GM19025 (cell line): ENCODE results near the gene CYBA.
A peak's percentile ranks its signal among the peaks of the same experiment; 100 is the strongest.

Experiments used
- ATAC-seq: cut with Tn5 transposase; IDR thresholded peaks from one replicate; pipeline ENCODE4 v1.9.1; 2021; ENCODE audit warnings: mild to moderate bottlenecking, low read depth, moderate library complexity; ENCODE audit not compliant: unreplicated experiment

CYBA gene

DNA sequence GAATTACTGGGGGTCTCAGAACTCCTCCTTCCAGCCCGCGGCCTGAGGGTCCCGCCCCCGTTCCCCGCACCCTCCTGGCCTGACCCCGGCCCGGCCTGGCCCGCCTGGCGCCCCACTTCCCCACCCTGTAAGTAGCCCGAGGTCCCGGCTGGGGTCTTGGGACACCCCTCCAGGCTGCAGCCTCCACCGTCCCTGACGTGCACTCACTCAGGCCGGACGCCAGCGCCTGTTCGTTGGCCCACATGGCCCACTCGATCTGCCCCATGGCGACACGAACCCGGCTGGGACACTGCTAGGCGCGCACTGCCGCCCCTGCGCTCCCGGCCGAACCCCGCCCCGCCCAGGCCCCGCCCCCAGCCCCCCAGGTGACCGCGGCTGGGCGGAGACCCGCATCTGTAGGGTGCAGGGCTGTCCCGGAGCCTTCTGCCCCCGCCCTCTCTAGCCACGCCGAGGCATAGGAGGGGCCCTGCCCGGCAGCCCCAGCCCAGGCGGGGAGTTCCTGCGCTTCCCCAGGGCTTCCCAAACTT lies at the start of gene CYBA:
Gene CYBA (minus strand): TSS at position 305 of the 527 bp plus-strand sequence. CDS start 40 bp downstream, at position 265.
- peak; percentile 78 for ATAC-seq

DNA sequence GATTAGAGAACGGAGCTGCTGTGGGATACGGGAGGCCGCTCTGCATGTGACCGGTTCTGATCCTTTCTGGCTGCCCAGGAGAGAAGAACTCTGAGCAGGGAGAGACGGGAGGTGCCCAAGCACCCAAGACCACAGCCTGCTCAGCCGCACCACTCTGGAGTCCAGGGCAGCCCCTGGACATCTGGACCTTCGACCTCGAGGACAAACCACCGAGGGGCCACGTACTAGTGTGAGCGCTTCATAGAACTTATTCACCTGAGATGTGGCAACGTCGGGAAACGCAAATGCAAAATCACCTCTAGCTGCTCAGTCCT lies 49.4 kb upstream of the CYBA start:
- ATAC-seq = no peak

GRCh38 chr16:88699180-88699579 lies 48.3 kb upstream of the CYBA start:
- no peak for ATAC-seq

DNA sequence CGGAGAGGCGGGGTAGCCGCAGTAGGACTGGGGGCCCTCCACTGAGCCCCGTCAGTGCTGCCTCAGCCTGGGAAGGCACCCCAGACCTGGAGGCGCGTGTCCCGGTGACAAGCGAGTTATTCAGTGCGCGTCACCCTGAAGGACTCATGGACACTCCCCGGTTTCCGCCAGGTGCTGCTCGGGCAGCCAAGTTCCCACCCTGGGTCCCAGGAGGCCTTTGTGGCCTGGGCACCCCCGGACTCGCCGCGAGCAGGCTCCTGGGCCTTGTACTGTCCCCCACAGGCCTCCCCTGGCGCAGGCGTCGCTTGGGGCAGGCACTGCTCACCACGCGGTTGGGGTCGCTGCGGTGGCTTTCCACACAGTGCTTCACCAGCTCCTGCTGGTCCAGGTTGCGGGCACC lies 47.8 kb upstream of the CYBA start:
- no peak for ATAC-seq

DNA sequence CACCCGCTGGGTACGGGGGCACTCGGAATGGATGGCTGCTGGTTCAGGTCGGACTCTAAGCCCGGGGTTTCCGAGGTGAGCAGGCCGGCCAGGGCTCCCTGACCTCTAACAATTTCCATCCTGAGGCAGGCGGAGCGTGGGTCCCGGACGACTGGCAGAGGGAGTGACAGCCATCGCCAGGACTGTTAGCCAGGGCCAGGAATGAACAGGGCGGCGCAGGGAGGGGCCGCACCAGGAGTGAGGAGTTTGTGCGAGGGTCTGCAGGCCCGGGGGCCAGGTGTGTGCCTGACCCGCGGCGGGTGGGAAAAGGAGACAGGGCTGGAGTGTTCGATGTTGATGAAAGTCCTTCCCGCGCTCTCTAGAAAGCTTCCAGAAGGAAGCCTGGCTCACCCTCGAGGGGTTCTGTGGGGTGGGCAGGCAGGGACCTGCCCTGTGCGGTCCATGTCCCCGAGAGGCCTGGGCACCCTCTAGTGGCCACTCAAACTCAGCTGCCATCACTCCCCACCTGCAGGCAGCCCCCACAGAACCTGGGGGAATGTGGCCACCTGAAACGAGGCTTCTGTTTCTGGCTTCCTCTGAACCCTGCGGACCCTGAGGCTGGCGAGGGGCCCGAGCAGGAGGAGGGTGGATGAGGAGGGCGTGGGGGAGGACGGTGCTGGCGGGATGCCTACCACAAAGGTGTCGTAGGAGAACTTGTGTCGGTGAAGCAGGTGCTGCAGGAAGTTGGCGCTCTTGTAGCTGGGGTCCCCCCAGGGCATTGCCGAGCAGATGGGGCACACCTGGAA lies 47.2 kb upstream of the CYBA start:
- no peak for ATAC-seq

DNA sequence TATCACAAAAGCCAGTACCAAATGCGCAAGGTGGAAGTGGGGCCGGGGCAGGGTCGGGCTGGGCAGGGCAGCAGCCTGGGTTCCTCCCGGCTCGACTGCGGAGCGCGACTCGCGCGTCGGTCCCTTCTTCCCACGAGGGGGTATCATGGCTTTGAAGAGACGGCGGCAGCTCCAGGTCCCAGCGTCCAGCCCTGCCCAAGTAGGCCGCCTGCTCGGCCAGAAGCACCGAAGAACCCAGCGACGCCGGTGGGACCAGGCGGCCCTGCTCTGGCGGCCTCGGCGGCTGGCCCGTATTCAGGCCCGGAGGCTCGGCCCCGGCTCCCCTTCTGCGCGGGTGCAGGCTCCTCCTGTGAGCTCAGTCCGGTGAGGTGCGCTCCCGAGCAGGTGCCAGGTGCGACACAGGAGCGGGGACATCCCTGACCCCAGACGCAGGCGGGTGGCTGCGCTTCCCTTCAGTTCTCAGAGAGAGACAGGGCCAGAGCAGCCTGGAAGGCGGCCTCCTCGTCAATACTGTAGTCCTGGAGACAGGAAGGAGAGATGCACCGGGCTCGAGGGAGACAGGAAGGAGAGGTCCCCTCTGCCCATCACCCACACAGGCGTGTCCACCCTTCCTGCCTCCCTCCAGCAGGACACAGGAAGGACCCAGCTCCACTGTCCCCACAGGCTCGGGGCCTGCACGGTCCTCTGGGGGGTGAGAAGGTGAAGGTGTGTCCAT lies 46.4 kb upstream of the CYBA start:
- ATAC-seq = no peak

DNA sequence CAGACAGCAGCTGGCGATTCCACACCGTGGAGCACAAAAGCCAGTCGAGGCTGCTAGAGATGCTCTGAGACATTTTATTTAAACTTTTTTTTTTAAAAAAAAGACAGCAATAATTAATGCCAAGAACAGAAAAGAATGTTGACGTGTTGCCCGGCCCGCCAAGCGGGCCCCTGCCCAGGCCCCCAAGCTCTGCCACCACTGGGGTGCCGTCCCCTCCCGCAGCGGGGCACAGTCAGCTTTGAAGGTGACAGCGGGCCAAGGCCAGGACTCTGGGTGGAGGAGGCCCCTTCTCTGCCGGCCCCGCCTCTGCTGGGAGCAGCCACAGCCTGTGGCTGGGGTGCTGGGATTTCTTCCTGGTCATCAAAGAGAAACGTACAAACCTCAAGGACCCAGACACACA lies 45.6 kb upstream of the CYBA start:
- no peak for ATAC-seq

- no peak for ATAC-seq
Observed at GRCh38 chr16:88695753-88696152, 44.9 kb upstream of the CYBA start.

- ATAC-seq = no peak
Observed at GRCh38 chr16:88695218-88695617, 44.4 kb upstream of the CYBA start.

- no peak for ATAC-seq
Observed at GRCh38 chr16:88694221-88695087, 43.6 kb upstream of the CYBA start.

DNA sequence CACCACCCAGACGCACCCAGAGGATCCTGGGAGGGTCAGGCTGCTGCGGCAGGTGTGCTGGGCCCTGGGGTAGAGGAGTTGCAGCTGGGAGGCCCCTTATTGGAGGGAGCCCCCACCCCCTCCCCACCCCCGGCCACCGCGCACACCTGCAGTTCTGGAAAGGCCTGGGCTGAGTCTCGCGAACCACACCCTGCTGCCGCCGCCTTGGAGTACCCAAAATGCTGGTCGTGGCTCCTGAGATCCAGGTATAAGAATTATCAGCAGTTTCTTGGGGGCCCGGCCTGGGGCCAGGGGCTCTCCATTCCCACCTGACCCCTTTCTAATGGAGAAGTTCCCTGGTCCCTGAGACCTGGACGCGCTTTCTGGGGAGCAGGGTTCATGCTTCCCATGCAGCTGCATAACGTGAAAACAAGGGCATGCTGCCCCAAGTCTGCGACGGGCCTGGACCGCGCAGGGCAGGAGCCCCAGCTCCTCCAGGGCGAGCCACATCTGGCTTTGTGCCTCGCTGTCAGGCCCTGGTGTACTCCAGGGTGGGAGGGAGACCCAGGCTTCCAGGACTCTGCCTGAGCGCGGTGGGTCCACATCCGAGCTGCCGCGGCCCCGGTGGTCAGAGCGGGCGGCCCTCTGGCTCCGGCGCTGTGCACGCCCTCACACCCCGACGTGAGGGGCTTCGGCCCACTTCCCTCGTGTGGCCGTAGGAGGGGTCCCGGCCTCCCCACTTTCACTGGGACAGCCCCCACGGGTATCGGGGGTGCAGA lies 42.7 kb upstream of the CYBA start:
- ATAC-seq = no peak

DNA sequence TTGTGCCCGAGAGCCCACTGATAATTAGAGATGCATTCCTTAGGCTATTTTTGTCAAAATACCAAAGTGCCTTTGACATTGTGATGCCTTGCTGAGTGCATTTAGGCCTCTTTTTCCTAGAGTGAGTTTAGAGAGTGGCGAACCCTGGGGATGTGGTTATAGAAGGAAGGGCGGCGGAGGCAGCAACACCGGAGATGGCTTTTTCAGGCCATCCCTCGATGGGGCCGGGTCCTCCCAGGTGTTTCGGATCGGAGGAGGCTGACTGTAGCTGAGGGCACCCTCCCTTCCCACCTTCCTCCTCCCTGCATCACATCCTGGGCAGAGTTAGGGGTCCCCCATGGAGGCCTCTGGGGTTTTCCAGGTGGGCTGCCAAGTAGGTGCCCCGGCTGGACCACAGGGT lies 42.0 kb upstream of the CYBA start:
- ATAC-seq = no peak

- ATAC-seq = no peak
Observed at GRCh38 chr16:88691924-88692560, 41.2 kb upstream of the CYBA start.

GRCh38 chr16:88691129-88691813 lies 40.4 kb upstream of the CYBA start:
- no peak for ATAC-seq

- ATAC-seq = no peak
Observed at GRCh38 chr16:88690341-88691128, 39.7 kb upstream of the CYBA start.

DNA sequence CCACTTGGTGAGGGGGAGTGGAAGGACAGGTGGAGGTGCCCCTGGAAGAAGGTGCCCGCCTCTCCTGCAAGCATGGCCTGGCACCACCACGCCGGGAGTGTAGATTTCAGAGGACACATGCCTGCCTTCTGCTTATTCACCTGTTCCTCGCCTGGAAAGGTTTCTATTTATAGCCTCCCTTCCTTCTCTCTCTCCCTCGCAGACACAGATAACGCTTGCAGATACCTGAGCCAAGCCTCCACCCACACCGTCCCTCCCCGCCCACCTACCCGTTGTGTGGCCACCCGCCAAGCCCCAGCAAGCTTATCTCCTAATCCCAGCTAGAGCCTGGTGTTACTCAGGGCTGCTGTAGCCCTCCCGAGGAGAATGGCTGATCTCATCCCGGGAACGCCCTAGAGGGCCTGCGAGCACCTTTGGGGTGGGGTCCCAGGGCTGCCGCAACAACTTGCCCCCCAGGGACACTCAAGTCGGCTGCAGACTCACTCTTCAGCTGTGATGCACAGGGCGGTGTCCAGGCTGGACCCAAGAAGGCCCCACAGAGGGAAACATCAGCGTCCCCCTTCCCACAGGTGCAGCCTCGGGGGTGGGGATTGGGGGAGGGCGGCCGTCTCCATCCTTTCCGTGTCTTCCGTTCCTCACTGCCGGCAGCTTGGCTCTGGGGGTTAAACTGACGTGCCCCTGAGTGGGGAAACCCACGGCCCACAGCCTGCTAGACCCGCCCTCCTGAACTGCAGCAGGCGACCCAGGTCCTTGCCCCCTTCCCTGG lies 37.3 kb upstream of the CYBA start:
- ATAC-seq = no peak

DNA sequence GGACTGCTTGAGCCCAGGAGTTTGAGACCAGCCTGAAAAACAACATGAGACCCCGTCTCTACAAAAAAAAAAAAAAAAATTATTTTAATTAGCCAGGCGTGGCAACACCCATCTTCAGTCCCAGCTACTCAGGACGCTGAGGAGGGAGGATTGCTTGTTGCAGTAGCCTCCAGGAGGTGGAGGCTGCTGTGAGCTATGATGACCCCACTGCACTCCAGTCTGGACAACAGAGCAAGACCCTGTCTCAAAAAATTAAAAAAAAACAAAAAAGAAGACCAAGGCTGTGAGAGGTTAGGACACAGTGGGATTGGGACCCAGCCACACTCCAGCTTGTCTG lies 36.8 kb upstream of the CYBA start:
- no peak for ATAC-seq

- ATAC-seq = no peak
Observed at GRCh38 chr16:88687254-88687576, 36.4 kb upstream of the CYBA start.
